Esophagus squamous epithelium (tissue), 4 donors: ENCODE results near the gene RAP2A.

Source experiments
- POLR2A ChIP-seq, 4 donors: fragments of 450-650 bp; IDR thresholded peaks; one replicate each; pipeline ENCODE4 v1.6.1; 2017; ENCODE audit warnings: antibody characterized with exemption in 4 of 4, mild to moderate bottlenecking in 4 of 4, moderate library complexity in 3 of 4
- TF ChIP-seq, protein P1 (sequence below), 6 experiments: fragments of 450-650 bp in 4 of 6; fragments of 200-600 bp in 2 of 6; sonication (generic) in 2 of 6; IDR thresholded peaks; one replicate each; pipeline ENCODE4 v1.5.1; 2016 to 2019; ENCODE audit warnings: antibody characterized with exemption in 6 of 6, mild to moderate bottlenecking in 4 of 6, moderate library complexity in 4 of 6

DNA sequence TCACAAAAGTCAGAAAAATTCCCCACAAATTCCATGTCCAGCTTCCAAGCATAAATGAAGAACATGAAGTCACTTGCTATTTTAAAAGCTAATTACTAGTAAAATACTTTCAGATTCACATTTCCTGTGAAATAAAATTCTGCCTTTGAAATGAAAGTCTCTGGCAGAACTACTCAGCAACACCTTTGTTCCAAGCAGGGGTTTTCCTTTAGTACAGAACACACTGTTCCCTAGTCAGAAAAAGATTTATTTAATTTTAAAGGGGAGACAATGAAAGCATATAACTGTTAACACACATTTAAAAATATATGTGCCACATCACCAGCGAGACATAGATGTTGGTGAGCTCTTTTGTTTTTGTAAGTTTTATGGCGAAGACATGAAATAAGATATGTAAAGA lies 26.4 kb upstream of the RAP2A start:
- TF ChIP-seq POLR2A (IDR thresholded peaks at IDR 0.05): no peak
- TF ChIP-seq, protein P1, sequence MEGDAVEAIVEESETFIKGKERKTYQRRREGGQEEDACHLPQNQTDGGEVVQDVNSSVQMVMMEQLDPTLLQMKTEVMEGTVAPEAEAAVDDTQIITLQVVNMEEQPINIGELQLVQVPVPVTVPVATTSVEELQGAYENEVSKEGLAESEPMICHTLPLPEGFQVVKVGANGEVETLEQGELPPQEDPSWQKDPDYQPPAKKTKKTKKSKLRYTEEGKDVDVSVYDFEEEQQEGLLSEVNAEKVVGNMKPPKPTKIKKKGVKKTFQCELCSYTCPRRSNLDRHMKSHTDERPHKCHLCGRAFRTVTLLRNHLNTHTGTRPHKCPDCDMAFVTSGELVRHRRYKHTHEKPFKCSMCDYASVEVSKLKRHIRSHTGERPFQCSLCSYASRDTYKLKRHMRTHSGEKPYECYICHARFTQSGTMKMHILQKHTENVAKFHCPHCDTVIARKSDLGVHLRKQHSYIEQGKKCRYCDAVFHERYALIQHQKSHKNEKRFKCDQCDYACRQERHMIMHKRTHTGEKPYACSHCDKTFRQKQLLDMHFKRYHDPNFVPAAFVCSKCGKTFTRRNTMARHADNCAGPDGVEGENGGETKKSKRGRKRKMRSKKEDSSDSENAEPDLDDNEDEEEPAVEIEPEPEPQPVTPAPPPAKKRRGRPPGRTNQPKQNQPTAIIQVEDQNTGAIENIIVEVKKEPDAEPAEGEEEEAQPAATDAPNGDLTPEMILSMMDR (IDR thresholded peaks at IDR 0.05): no peak
